WERI-Rb-1 (cell line): Measurements from ENCODE around the gene ABCA12.
"Not testable (repeated sequence)": the region's sequence is repeated elsewhere in the genome, so short reads cannot be mapped to it uniquely, and the experiment has no call there.

Experiments
- DNase-seq: peaks from one replicate; pipeline ENCODE4 v3.0.0-alpha.2; 2020
- H3K27ac ChIP-seq: fragments of 250-450 bp; sonication (Bioruptor Pico); 2 replicates; pipeline ENCODE4 v1.5.1; 2020; ENCODE audit warnings: mild to moderate bottlenecking, moderate library complexity
- H3K27me3 ChIP-seq: fragments of 250-450 bp; sonication (Bioruptor Pico); 2 replicates; pipeline ENCODE4 v1.5.1; 2021; ENCODE audit warnings: mild to moderate bottlenecking, low read depth, moderate library complexity; ENCODE audit not compliant: insufficient read depth, severe bottlenecking
- H3K36me3 ChIP-seq: fragments of 250-450 bp; sonication (Bioruptor Pico); 2 replicates; pipeline ENCODE4 v1.5.1; 2020; ENCODE audit warnings: mild to moderate bottlenecking, moderate library complexity
- H3K4me3 ChIP-seq: 2 replicates; pipeline ENCODE4 v1.5.1; 2011; ENCODE audit warnings: low read depth, mild to moderate bottlenecking, control low read depth, low read length
- H3K9me3 ChIP-seq: fragments of 250-450 bp; sonication (Bioruptor Pico); 2 replicates; pipeline ENCODE4 v1.5.1; 2021; ENCODE audit warnings: mild to moderate bottlenecking, moderate library complexity; ENCODE audit not compliant: severe bottlenecking
- TF ChIP-seq, protein P1 (sequence below): IDR thresholded peaks from 2 replicates; pipeline ENCODE4 v1.5.1; 2011; ENCODE audit warnings: low read depth, mild to moderate bottlenecking, control low read depth, inconsistent platforms, low read length

Gene ABCA12

DNA sequence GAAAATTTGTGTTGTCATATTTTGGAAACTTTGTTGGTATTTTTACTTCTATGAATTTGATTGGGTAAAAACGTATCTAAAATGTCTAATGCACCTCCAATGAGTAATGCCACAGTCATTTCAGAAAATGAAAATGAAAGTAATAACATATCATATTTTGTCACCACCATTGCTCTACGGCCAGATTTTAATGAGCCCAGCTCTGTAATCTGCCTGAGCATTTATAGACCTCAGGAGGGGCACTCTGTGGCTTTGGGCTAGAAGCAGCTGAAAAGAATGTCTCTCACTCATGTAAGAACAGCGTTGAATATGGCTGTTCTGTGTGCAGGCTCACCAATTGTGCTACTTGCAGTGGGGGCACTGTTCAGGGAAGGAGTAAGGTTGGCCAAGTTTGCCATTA is 32.7 kb upstream of the ABCA12 start:
- Histone ChIP-seq H3K27me3 (no peaks in the 10 kb centered on the region), H3K27ac (no peak overlapping the region), H3K4me3 (no peak overlapping the region), H3K9me3 (no peaks in the 10 kb centered on the region), H3K36me3 (no peaks in the 10 kb centered on the region)
- TF ChIP-seq, protein P1, sequence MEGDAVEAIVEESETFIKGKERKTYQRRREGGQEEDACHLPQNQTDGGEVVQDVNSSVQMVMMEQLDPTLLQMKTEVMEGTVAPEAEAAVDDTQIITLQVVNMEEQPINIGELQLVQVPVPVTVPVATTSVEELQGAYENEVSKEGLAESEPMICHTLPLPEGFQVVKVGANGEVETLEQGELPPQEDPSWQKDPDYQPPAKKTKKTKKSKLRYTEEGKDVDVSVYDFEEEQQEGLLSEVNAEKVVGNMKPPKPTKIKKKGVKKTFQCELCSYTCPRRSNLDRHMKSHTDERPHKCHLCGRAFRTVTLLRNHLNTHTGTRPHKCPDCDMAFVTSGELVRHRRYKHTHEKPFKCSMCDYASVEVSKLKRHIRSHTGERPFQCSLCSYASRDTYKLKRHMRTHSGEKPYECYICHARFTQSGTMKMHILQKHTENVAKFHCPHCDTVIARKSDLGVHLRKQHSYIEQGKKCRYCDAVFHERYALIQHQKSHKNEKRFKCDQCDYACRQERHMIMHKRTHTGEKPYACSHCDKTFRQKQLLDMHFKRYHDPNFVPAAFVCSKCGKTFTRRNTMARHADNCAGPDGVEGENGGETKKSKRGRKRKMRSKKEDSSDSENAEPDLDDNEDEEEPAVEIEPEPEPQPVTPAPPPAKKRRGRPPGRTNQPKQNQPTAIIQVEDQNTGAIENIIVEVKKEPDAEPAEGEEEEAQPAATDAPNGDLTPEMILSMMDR: no peak
- DNase-seq: no peak

DNA sequence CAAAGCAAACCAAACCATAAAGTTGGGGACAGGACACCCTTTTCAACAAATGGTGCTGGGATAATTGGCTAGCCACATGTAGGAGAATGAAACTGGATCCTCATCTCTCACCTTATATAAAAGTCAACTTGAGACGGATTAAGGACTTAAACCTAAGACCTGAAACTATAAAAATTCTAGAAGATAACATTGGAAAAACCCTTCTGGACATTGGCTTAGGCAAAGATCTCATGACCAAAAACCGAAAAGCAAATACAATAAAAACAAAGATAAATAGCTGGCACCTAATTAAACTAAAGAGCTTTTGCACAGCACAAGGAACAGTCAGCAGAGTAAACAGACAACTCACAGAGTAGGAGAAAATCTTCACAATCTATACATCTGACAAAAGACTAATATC is 28.1 kb upstream of the ABCA12 start:
- not testable (repeated sequence) for H3K4me3 ChIP-seq, H3K27me3 ChIP-seq, H3K9me3 ChIP-seq, DNase-seq, H3K27ac ChIP-seq, H3K36me3 ChIP-seq

DNA sequence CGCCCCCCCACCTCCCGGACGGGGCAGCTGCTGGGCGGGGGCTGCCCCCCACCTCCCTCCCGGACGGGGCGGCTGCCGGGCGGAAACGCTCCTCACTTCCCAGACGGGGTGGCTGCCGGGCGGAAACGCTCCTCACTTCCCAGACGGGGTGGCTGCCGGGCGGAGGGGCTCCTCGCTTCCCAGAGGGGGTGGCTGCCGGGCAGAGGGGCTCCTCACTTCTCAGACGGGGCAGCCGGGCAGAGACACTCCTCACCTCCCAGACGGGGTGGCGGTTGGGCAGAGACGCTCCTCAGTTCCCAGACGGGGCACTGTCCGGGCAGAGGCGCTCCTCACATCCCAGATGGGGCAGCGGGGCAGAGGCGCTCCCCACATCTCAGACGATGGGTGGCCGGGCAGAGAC is 24.9 kb upstream of the ABCA12 start:
- H3K27me3 ChIP-seq, H3K4me3 ChIP-seq, H3K27ac ChIP-seq, H3K9me3 ChIP-seq, H3K36me3 ChIP-seq, DNase-seq: not testable (repeated sequence)

DNA sequence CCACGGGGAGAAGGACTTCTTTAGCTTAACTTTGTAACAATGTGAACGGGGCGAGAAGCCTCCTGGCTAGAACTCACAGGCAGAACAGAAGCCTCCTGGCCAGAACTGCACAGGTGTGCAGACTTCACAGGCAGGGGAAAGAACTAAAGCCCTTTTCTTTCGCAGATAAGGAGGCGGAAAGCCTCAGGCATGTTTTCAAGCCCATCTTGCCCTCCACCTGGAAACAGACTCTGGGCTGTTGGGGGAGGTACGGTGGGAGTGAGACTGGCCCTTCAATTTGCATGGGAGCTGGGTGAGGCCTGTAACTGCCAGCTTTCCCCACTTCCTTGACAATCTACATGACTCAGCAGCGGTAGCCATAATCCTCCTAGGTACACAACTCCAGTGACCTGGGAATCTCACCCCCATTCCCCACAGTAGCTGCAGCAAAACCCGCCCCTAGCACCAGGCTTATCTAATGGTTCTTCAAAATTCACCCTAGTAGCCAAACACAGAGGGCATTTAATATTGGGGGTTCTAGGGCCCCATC is 22.9 kb upstream of the ABCA12 start:
- Histone ChIP-seq H3K27ac (no peak overlapping the region), H3K36me3 (no peaks in the 10 kb centered on the region), H3K4me3 (no peak overlapping the region), H3K9me3 (no peaks in the 10 kb centered on the region), H3K27me3 (no peaks in the 10 kb centered on the region)
- DNase-seq: no peak
- TF ChIP-seq, protein P1: no peak

DNA sequence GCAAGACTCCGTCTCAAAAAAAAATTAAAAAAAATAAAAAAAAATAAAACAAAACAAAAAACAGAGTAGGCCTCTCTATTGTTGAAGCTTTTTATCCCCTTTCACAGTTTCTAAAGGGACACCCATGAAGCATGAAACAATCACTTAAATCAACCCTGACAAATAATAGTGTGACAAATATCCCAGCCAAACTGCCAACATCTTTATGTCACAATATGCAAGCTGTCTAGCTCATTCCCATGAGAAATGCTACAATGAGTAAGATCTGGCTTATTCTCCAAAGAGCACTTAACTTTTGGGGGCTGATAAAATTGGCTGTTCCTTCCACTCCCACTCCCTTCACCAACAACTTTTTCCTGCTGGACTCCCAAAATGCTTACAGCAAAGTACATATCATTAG is 21.7 kb upstream of the ABCA12 start:
- TF ChIP-seq, protein P1: no peak
- Histone ChIP-seq H3K9me3 (no peaks in the 10 kb centered on the region), H3K27me3 (no peaks in the 10 kb centered on the region), H3K27ac (no peak overlapping the region), H3K36me3 (no peaks in the 10 kb centered on the region), H3K4me3 (no peak overlapping the region)
- no peak for DNase-seq

DNA sequence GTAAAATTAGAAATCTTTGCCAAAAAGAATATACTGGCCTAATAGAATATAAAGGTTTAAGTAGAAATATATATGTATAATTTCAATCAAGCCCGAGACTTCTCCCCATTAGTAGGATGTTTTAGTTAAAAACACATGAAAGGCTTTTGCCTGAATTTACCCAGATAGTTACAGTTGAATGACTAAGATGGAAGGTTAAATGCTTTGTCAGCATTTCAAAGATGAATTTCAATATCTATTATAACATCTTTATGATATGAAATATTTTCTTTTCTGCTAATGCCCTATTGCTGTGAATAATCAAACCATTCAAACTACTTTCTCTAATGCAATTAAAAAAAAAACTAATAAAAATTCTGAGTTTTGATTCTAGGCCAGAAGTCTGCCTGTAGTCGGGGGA is 18.0 kb upstream of the ABCA12 start:
- Histone ChIP-seq H3K27ac (no peak overlapping the region), H3K36me3 (no peaks in the 10 kb centered on the region), H3K27me3 (no peaks in the 10 kb centered on the region), H3K9me3 (no peaks in the 10 kb centered on the region), H3K4me3 (no peak overlapping the region)
- TF ChIP-seq, protein P1: no peak
- no peak for DNase-seq

DNA sequence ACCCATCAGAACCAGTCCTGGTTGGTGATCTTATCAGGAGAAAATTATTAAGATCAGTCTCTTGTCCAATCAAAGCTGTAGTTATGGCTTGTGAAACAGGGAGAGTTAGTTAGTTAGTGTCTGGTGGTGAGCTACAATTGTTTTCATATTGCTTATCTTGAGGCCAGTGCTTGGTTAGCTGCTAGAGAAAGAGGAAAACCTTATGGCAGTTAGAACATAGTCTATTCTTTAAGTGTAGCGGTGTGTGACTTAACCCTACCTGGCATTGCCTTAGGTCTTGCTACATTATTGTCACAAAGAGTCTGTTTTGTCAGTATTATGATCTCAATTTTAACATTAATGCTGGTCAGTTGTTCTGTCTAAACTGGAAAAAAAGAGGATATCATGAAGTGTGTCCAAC is 11.5 kb upstream of the ABCA12 start:
- TF ChIP-seq, protein P1: no peak
- no peak for DNase-seq

More for the DNA sequence above, 11.5 kb upstream of the ABCA12 start:
- no peaks in the 10 kb centered on the region for H3K9me3 ChIP-seq
- no peak overlapping the region for H3K4me3 ChIP-seq
- H3K27ac ChIP-seq: no peak overlapping the region
- no peaks in the 10 kb centered on the region for H3K36me3 ChIP-seq
- no peaks in the 10 kb centered on the region for H3K27me3 ChIP-seq
